Endothelial cell of umbilical vein (primary cell): Measurements from ENCODE around the gene CCDC85B. TPM values are rescaled to one million over a fixed set of nuclear protein-coding genes. Genes with fewer than 3 reads are reported as not detected.

Experiments used
- BruUV-seq: library from RNA; stranded (reverse); fragments of 400-500 nt; replicated peaks from 2 replicates; lab custom pipeline; 2021; lab: Mats Ljungman, UMichigan
- CTCF ChIA-PET: fragments of 300-600, 350-600 bp; sonication (Branson Sonifier 250); formaldehyde crosslinking; loops from one replicate; lab custom pipeline; 2021; ENCODE audit warnings: antibody characterized with exemption, inconsistent platforms; lab: Charles Lee
- POLR2A ChIA-PET: fragments of 300-600, 350-600 bp; sonication (Branson Sonifier 250); formaldehyde crosslinking; loops from one replicate; lab custom pipeline; 2021; ENCODE audit warnings: antibody characterized with exemption, inconsistent platforms; lab: Charles Lee
- DNase-seq: peaks from one replicate; pipeline ENCODE4 v3.0.0-alpha.2; 2011; ENCODE audit warnings: low read depth, low spot score
- FAIRE-seq: peaks from 2 replicates; lab custom pipeline; 2011; peaks lifted over from hg19 to GRCh38; lab: Jason Lieb, UNC
- H2AFZ ChIP-seq: 2 replicates; pipeline ENCODE4 v1.6.0; 2012; ENCODE audit warnings: low read depth, low read length, control low read depth, inconsistent platforms
- H3K27ac ChIP-seq: 2 replicates; pipeline ENCODE4 v1.5.1; 2011; ENCODE audit warnings: low read depth, mild to moderate bottlenecking, control low read depth, low read length, moderate library complexity; ENCODE audit not compliant: insufficient read depth
- H3K27me3 ChIP-seq, 2 experiments: 2 replicates each; pipeline versions ENCODE4 v1.6.0 to v1.6.1; 2011; ENCODE audit warnings: low read length in 2 of 2, mixed read lengths in 1 of 2; ENCODE audit not compliant: control insufficient read depth in 2 of 2, insufficient read depth in 2 of 2
- H3K36me3 ChIP-seq, 2 experiments: 2 replicates in 1 of 2; 3 replicates in 1 of 2; pipeline ENCODE4 v1.5.1; 2011; ENCODE audit warnings: low read length in 2 of 2, mild to moderate bottlenecking in 1 of 2, moderate library complexity in 1 of 2; ENCODE audit not compliant: control insufficient read depth in 2 of 2, insufficient read depth in 2 of 2; ENCODE audit errors: extremely low read depth in 1 of 2
- H3K4me1 ChIP-seq: 3 replicates; pipeline ENCODE4 v1.5.1; 2011; ENCODE audit warnings: mild to moderate bottlenecking, low read length; ENCODE audit not compliant: control insufficient read depth, insufficient read depth; ENCODE audit errors: extremely low read depth
- H3K4me2 ChIP-seq: 2 replicates; pipeline ENCODE4 v1.6.1; 2011; ENCODE audit warnings: low read length, control low read depth, mixed read lengths; ENCODE audit not compliant: insufficient read depth
- H3K4me3 ChIP-seq, 3 experiments: fragments of 200-600 bp in 1 of 3; sonication (generic), shearing (Covaris generic) in 1 of 3; replicated peaks in 1 of 3; 2 replicates each; pipeline ENCODE4 v1.5.1; 2011 to 2016; ENCODE audit warnings: control low read depth in 3 of 3, low read length in 3 of 3, mild to moderate bottlenecking in 2 of 3, inconsistent platforms in 1 of 3, low read depth in 1 of 3, moderate library complexity in 1 of 3; ENCODE audit not compliant: insufficient read depth in 1 of 3
- H3K79me2 ChIP-seq: 2 replicates; pipeline ENCODE4 v1.6.0; 2012; ENCODE audit warnings: low read length, inconsistent platforms; ENCODE audit not compliant: control insufficient read depth, insufficient read depth
- H3K9ac ChIP-seq: replicated peaks from 2 replicates; pipeline ENCODE3; 2011; ENCODE audit warnings: low read length, control low read depth; ENCODE audit not compliant: insufficient read depth; ENCODE audit errors: extremely low read depth
- H3K9me1 ChIP-seq: replicated peaks from 3 replicates; pipeline ENCODE4 v1.6.0; 2011; ENCODE audit warnings: mild to moderate bottlenecking, low read length; ENCODE audit not compliant: control insufficient read depth, insufficient read depth; ENCODE audit errors: extremely low read depth
- H3K9me3 ChIP-seq: replicated peaks from 2 replicates; pipeline ENCODE4 v1.5.1; 2012; ENCODE audit warnings: low read length, inconsistent platforms; ENCODE audit not compliant: control insufficient read depth, insufficient read depth
- H4K20me1 ChIP-seq: replicated peaks from 2 replicates; pipeline ENCODE3; 2011; ENCODE audit warnings: mild to moderate bottlenecking, low read length; ENCODE audit not compliant: control insufficient read depth, insufficient read depth; ENCODE audit errors: extremely low read depth
- EZH2 ChIP-seq: IDR thresholded peaks from 2 replicates; pipeline ENCODE4 v1.6.1; 2012; ENCODE audit warnings: borderline replicate concordance, low read depth, mild to moderate bottlenecking, moderate library complexity, low read length, inconsistent platforms; ENCODE audit not compliant: severe bottlenecking
- FOS ChIP-seq: IDR thresholded peaks from 2 replicates; pipeline ENCODE4 v1.6.1; 2011; ENCODE audit warnings: mild to moderate bottlenecking, low read length, moderate library complexity, borderline replicate concordance; ENCODE audit not compliant: insufficient read depth
- GATA2 ChIP-seq: IDR thresholded peaks from 2 replicates; pipeline ENCODE4 v1.7.0; 2011; ENCODE audit warnings: low read depth, mild to moderate bottlenecking, moderate library complexity, mixed read lengths, low read length; ENCODE audit not compliant: insufficient read length, insufficient read depth
- JUN ChIP-seq: IDR thresholded peaks from 2 replicates; pipeline ENCODE4 v1.6.1; 2011; ENCODE audit warnings: borderline replicate concordance, low read depth; ENCODE audit not compliant: insufficient read length, insufficient read depth
- MYC ChIP-seq: IDR thresholded peaks from one replicate; pipeline ENCODE4 v1.6.1; 2011; ENCODE audit warnings: mild to moderate bottlenecking, low read depth, low read length
- POLR2A ChIP-seq: IDR thresholded peaks from 2 replicates; pipeline ENCODE4 v1.6.1; 2012; ENCODE audit warnings: low read depth, mild to moderate bottlenecking, control low read depth, low read length
- POLR2AphosphoS5 ChIP-seq: IDR thresholded peaks from 2 replicates; pipeline ENCODE4 v1.6.1; 2012; ENCODE audit warnings: low read depth, mild to moderate bottlenecking, control low read depth, low read length, moderate library complexity; ENCODE audit not compliant: insufficient read depth
- dilution Hi-C: fragments of 300-500 bp; cut with MboI; formaldehyde crosslinking; loops from one replicate; pipeline ENCODE4 v1.15.0; 2019; ENCODE audit warnings: low sequenced_read_pairs; ENCODE audit not compliant: extremely low pct_ligation_motif_present
- intact Hi-C: fragments of 100-400 bp; cut with micrococcal nuclease; formaldehyde crosslinking; loops from one replicate; pipeline ENCODE4 v1.10.0; 2022
- polyA plus RNA-seq, 4 experiments: library from polyadenylated mRNA; depleted of rRNA in 3 of 4; stranded (reverse) in 3 of 4; unstranded in 1 of 4; fragments of >200 nt; gene quantifications; 2 replicates each; pipeline versions ENCODE4 v1.2.1 to v1.2.3, GENCODE V29; 2011 to 2012; ENCODE audit warnings: missing spikeins in 1 of 4
- total RNA-seq: library from RNA; stranded (reverse); gene quantifications from 2 replicates; pipeline ENCODE4 v1.2.3, GENCODE V29; 2021
- TF ChIP-seq, protein P1 (sequence below), 2 donors: IDR thresholded peaks; 1 replicate in 1 of 2; 2 replicates in 1 of 2; pipeline ENCODE4 v1.5.1; 2011; ENCODE audit warnings: low read length in 2 of 2, mild to moderate bottlenecking in 2 of 2, moderate library complexity in 2 of 2, control low read depth in 1 of 2, inconsistent platforms in 1 of 2, low read depth in 1 of 2; ENCODE audit not compliant: insufficient read depth in 1 of 2; ENCODE audit errors: extremely low read depth in 1 of 2
- TF ChIP-seq, protein P2 (sequence below): IDR thresholded peaks from 2 replicates; pipeline ENCODE4 v1.6.1; 2011; ENCODE audit not compliant: insufficient read depth, insufficient read length

The CCDC85B gene
- total and polyA plus RNA-seq, 2 donors (not counting 3 experiments of a cell fraction or from before 2014, with no cell fraction given) = 105 to 107 TPM

DNA sequence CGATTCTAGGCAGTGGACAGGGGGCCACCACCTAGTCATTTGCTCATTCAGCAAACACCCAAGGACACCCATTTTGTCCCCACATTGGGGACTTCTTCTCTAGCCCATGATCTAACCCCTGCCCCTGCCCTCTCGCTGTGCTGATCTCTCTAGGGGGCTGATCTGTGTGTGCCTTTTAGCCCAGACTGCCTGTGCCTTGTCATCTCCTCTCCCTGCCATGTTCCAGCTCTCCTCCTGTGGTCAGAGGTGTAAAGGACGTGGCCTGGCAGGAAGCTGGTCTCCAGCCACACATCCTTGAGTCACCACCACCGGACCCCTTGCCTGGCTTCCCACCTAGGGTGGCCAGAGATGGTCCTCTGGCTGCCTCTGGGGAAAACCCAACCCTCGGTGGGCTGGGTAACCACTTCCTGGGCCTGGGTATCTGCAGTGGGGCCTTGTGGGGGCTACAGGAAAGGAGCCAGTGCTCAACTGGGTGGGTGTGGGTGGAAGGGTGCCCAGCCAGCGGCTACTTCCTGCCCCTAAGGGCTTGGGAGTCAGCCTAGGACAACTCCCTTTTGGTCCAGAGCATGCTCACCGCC is 9.5 kb upstream of the CCDC85B start:
- FAIRE-seq = no peak
- CTCF ChIA-PET = interaction anchor here (0.9 to 1.8 kb wide), 4 partner anchors 20 to 108 kb away, joined by 3 to 4 read pairs (median 4); partner anchors contain the start of gene MUS81
- no peaks in the 10 kb centered on the region for H3K9me3 ChIP-seq
- H3K4me3 ChIP-seq = no peak overlapping the region
- H3K4me2 ChIP-seq = no peak overlapping the region
- H4K20me1 ChIP-seq = no peaks in the 10 kb centered on the region
- POLR2A ChIA-PET = no interaction called here
- no peak overlapping the region for H3K9ac ChIP-seq
- no peaks in the 10 kb centered on the region for H3K79me2 ChIP-seq
- peaks cover 4 to 27% of the 10 kb centered on the region in 2 experiments for H3K36me3 ChIP-seq
- no peak for DNase-seq
- no peaks in the 10 kb centered on the region for H3K27me3 ChIP-seq
- no peak overlapping the region for H3K27ac ChIP-seq
- dilution Hi-C loops (no loop called here), intact Hi-C loops (no loop called here)
- no peak overlapping the region for H2AFZ ChIP-seq
- H3K9me1 ChIP-seq = no peaks in the 10 kb centered on the region
- no TSS peak for BruUV-seq
- TF ChIP-seq, protein P1, sequence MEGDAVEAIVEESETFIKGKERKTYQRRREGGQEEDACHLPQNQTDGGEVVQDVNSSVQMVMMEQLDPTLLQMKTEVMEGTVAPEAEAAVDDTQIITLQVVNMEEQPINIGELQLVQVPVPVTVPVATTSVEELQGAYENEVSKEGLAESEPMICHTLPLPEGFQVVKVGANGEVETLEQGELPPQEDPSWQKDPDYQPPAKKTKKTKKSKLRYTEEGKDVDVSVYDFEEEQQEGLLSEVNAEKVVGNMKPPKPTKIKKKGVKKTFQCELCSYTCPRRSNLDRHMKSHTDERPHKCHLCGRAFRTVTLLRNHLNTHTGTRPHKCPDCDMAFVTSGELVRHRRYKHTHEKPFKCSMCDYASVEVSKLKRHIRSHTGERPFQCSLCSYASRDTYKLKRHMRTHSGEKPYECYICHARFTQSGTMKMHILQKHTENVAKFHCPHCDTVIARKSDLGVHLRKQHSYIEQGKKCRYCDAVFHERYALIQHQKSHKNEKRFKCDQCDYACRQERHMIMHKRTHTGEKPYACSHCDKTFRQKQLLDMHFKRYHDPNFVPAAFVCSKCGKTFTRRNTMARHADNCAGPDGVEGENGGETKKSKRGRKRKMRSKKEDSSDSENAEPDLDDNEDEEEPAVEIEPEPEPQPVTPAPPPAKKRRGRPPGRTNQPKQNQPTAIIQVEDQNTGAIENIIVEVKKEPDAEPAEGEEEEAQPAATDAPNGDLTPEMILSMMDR (IDR thresholded peaks at IDR 0.05; ENCODE audit: extremely low read depth in 1 of 2, insufficient read depth in 1 of 2, low read depth in 1 of 2, low read length in 2 of 2) = no peak
- TF ChIP-seq FOS (no peak), GATA2 (no peak), JUN (no peak), MYC (no peak), POLR2AphosphoS5 (no peak), POLR2A (no peak), EZH2 (no peak)
- TF ChIP-seq, protein P2, sequence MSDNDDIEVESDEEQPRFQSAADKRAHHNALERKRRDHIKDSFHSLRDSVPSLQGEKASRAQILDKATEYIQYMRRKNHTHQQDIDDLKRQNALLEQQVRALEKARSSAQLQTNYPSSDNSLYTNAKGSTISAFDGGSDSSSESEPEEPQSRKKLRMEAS = no peak
- no peaks in the 10 kb centered on the region for H3K4me1 ChIP-seq
